ENCODE measurements around the gene LGALS13.

The LGALS13 gene

DNA sequence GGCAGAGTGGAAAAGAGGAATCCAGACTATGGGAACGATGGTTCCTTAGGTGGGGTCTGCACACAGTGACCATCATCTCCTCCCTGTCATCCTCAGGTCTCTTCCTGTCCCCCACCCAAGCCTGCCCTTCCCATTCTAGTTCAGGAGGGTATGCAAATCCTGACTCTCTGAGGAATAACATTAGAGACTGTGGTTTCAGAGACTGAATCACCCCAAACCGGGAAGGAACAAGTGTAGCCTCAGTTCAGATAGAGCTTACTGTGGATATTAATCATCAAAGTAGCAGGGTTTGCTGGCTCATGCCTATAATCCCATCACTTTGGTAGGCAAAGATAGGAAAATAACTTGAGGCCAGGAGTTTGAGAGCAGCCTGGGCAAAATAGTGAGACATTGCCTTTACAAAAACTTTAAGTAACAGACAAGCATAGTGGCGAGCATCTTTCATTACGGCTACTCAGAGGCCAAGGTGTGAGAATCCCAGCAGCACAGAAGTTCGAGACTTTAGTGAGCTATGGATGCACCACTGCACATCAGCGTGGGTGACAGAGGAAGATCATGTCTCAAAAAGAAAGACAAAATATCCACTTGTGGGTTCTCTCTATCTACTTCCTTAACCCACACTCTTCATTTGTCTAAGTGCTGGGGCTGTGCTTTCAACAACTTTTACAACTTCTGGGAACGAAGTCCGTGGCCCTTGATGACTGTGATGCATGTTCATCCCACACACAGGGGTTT, 19.3 kb upstream of the LGALS13 start:
- peaks cover 2% of the 10 kb centered on the region for H3K27me3 ChIP-seq (ENCODE audit: insufficient read depth, poor library complexity, severe bottlenecking)
- TF ChIP-seq, protein P1, sequence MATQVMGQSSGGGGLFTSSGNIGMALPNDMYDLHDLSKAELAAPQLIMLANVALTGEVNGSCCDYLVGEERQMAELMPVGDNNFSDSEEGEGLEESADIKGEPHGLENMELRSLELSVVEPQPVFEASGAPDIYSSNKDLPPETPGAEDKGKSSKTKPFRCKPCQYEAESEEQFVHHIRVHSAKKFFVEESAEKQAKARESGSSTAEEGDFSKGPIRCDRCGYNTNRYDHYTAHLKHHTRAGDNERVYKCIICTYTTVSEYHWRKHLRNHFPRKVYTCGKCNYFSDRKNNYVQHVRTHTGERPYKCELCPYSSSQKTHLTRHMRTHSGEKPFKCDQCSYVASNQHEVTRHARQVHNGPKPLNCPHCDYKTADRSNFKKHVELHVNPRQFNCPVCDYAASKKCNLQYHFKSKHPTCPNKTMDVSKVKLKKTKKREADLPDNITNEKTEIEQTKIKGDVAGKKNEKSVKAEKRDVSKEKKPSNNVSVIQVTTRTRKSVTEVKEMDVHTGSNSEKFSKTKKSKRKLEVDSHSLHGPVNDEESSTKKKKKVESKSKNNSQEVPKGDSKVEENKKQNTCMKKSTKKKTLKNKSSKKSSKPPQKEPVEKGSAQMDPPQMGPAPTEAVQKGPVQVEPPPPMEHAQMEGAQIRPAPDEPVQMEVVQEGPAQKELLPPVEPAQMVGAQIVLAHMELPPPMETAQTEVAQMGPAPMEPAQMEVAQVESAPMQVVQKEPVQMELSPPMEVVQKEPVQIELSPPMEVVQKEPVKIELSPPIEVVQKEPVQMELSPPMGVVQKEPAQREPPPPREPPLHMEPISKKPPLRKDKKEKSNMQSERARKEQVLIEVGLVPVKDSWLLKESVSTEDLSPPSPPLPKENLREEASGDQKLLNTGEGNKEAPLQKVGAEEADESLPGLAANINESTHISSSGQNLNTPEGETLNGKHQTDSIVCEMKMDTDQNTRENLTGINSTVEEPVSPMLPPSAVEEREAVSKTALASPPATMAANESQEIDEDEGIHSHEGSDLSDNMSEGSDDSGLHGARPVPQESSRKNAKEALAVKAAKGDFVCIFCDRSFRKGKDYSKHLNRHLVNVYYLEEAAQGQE (IDR thresholded peaks at IDR 0.05; ENCODE audit: insufficient replicate concordance, low read depth), result no peak
- TF ChIP-seq POLR2AphosphoS5 (IDR thresholded peaks at IDR 0.05; ENCODE audit: low read depth), result no peak
- H3K27ac ChIP-seq (replicated peaks), result no peak overlapping the region
- DNase-seq (ENCODE audit: low read depth in 1 of 2, low spot score in 1 of 2), result no peak
- no peak overlapping the region for H3K4me3 ChIP-seq (replicated peaks; ENCODE audit: insufficient read depth, low read length)

DNA sequence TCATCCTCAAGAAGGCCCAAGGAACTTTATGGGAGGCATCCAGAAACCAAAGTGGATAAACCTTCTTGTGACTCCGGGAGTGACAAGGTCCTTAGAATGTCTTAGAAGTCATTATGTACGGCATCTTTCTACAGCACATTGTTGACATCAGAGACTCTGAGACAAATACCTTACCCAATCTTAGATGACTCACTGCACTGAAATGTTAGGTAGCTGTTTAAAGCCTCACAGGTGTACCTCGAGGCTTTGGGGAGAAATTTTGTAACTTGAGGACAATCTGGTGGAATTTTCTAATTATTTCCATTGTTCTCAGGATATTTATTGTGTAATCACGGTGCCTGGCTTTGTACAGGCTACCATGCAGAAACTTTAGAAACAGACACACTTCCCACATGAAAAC, 14.8 kb upstream of the LGALS13 start:
- Histone ChIP-seq H3K4me3 (replicated peaks; ENCODE audit: insufficient read depth, low read length) (no peak overlapping the region), H3K27me3 (ENCODE audit: insufficient read depth, poor library complexity, severe bottlenecking) (peaks cover 5% of the 10 kb centered on the region), H3K27ac (replicated peaks) (no peak overlapping the region)
- TF ChIP-seq, protein P2, sequence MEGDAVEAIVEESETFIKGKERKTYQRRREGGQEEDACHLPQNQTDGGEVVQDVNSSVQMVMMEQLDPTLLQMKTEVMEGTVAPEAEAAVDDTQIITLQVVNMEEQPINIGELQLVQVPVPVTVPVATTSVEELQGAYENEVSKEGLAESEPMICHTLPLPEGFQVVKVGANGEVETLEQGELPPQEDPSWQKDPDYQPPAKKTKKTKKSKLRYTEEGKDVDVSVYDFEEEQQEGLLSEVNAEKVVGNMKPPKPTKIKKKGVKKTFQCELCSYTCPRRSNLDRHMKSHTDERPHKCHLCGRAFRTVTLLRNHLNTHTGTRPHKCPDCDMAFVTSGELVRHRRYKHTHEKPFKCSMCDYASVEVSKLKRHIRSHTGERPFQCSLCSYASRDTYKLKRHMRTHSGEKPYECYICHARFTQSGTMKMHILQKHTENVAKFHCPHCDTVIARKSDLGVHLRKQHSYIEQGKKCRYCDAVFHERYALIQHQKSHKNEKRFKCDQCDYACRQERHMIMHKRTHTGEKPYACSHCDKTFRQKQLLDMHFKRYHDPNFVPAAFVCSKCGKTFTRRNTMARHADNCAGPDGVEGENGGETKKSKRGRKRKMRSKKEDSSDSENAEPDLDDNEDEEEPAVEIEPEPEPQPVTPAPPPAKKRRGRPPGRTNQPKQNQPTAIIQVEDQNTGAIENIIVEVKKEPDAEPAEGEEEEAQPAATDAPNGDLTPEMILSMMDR (IDR thresholded peaks at IDR 0.05; ENCODE audit: insufficient read depth, low read length), result no peak
- TF ChIP-seq POLR2AphosphoS5 (IDR thresholded peaks at IDR 0.05; ENCODE audit: low read depth) (no peak), SPI1 (IDR thresholded peaks at IDR 0.05; ENCODE audit: borderline replicate concordance, low read depth) (no peak), GABPA (IDR thresholded peaks at IDR 0.05; ENCODE audit: low read depth) (no peak)
- TF ChIP-seq, protein P1 (IDR thresholded peaks at IDR 0.05; ENCODE audit: insufficient replicate concordance, low read depth), result no peak
- DNase-seq (ENCODE audit: low read depth in 1 of 2, low spot score in 1 of 2), result no peak

DNA sequence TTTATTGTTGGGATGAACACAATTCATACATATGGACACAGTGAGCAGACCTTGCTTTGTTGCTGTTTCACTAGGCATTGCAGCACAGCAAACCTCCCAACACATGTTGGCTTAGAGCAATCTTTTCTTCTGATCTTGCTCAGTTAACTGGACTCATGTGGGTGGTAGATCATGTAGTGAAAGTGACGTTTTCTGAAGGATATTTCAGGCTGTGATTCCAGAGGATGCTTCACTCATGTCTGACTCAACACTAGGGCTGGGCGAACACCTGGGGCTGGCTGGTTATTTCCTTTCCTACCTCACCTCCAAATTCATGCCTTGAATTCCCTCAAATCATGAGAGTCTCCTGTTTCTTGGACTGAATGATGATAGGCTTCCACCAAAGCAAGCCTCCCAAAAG, 14.3 kb upstream of the LGALS13 start:
- DNase-seq (ENCODE audit: low read depth in 1 of 2, low spot score in 1 of 2), result no peak
- H3K27ac ChIP-seq (replicated peaks), result no peak overlapping the region
- TF ChIP-seq POLR2AphosphoS5 (IDR thresholded peaks at IDR 0.05; ENCODE audit: low read depth) (no peak), GABPA (IDR thresholded peaks at IDR 0.05; ENCODE audit: low read depth) (no peak), SPI1 (IDR thresholded peaks at IDR 0.05; ENCODE audit: borderline replicate concordance, low read depth) (no peak)
- TF ChIP-seq, protein P1 (IDR thresholded peaks at IDR 0.05; ENCODE audit: insufficient replicate concordance, low read depth), result no peak
- TF ChIP-seq, protein P2 (IDR thresholded peaks at IDR 0.05; ENCODE audit: insufficient read depth, low read length), result no peak
- H3K4me3 ChIP-seq (replicated peaks; ENCODE audit: insufficient read depth, low read length), result no peak overlapping the region
- H3K27me3 ChIP-seq (ENCODE audit: insufficient read depth, poor library complexity, severe bottlenecking), result peaks cover 3% of the 10 kb centered on the region
